Stimulated activated memory B cell treated with anti-CD40 and anti-IgM and Interleukin-4, amounts not matched to agents 10 μg/mL and 1 μg/mL and 100 μg/mL, for 72 hours (primary cell): Measurements from ENCODE around the gene TFAM.

Experiments used
- ATAC-seq: fragments of 150-1000 bp; cut with Tn5 transposase; 2 replicates; pipeline ENCODE4 v1.10.0; 2021
- H3K27ac Mint-ChIP-seq: one replicate; pipeline ENCODE4 v1.8.0; 2022; ENCODE audit warnings: mild to moderate bottlenecking, mixed read lengths
- H3K27me3 Mint-ChIP-seq: one replicate; pipeline ENCODE4 v1.8.0; 2022; ENCODE audit warnings: mixed read lengths
- H3K36me3 Mint-ChIP-seq: one replicate; pipeline ENCODE4 v1.8.0; 2022; ENCODE audit warnings: mixed read lengths
- H3K4me1 Mint-ChIP-seq: one replicate; pipeline ENCODE4 v1.8.0; 2022; ENCODE audit warnings: mixed read lengths
- H3K4me3 Mint-ChIP-seq: one replicate; pipeline ENCODE4 v1.8.0; 2022; ENCODE audit warnings: mild to moderate bottlenecking, moderate library complexity, mixed read lengths
- H3K9me3 Mint-ChIP-seq: one replicate; pipeline ENCODE4 v1.8.0; 2022; ENCODE audit warnings: mixed read lengths

The TFAM gene

GRCh38 chr10:58360412-58361004 lies 24.7 kb upstream of the TFAM start:
- no peaks in the 10 kb centered on the region for H3K9me3 Mint-ChIP-seq
- no peaks in the 10 kb centered on the region for H3K27me3 Mint-ChIP-seq
- peaks cover 20% of the 10 kb centered on the region for H3K36me3 Mint-ChIP-seq
- H3K4me3 Mint-ChIP-seq = no peak overlapping the region
- peaks cover 30% of the 10 kb centered on the region for H3K4me1 Mint-ChIP-seq
- no peak overlapping the region for H3K27ac Mint-ChIP-seq
- ATAC-seq = no peak

DNA sequence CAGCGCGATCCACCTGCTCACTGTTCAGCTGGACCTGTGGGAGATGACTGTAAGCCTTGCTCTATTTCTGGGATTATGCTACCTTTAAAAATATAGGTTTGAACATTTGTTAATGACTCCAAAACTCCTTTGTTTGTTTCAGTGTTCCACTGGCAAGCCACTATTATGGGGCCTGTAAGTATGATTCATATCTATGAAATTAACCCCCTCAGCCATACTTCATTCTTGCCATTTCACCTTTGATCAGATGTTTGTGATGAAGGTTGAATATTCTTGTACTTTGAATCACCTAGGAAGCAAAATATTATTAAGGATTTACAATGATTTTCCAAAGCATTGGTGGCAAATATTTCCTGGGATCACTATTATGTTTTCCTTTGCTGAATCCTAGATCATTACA lies 23.9 kb upstream of the TFAM start:
- H3K27me3 Mint-ChIP-seq = no peaks in the 10 kb centered on the region
- H3K4me3 Mint-ChIP-seq = no peak overlapping the region
- peaks cover 26% of the 10 kb centered on the region for H3K4me1 Mint-ChIP-seq
- no peak overlapping the region for H3K27ac Mint-ChIP-seq
- ATAC-seq = no peak
- H3K9me3 Mint-ChIP-seq = no peaks in the 10 kb centered on the region
- peaks cover 20% of the 10 kb centered on the region for H3K36me3 Mint-ChIP-seq

DNA sequence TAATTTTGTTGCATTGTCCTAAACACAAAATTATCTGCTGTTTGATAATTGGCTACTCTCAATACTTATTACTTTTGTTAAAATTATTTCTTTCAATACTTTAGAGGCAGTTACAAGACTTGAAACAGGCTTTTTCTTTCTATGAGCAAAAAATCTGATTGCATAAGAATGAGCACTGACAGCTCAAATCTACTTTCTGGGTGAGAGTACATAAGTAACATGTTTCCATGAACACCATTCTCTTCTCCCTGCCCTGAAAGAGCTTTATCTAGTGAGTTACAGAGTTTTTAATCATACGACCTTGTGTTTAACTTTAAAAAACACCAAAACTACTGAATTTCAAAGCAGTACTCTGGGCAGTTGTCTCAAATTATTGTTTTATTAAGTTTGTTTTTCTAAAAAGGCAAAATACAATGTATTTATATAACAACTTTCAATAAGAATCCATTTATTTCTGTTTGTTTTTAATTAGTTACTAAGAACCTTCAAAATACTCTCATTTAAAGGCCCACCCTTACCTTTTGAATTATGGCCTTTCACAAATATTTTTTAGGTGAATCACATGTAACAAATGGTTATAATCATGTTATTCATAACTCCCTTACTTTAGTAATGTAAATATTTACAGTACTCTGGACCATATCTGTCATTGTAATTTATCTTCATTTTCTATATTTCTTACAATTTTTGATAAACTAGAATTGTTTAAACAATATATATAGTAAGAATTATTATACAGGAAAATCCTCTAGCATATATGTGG lies 23.0 kb upstream of the TFAM start:
- Mint-ChIP-seq H3K36me3 (peaks cover 20% of the 10 kb centered on the region), H3K27ac (no peak overlapping the region), H3K9me3 (no peaks in the 10 kb centered on the region), H3K27me3 (no peaks in the 10 kb centered on the region), H3K4me1 (peaks cover 19% of the 10 kb centered on the region), H3K4me3 (no peak overlapping the region)
- no peak for ATAC-seq

DNA sequence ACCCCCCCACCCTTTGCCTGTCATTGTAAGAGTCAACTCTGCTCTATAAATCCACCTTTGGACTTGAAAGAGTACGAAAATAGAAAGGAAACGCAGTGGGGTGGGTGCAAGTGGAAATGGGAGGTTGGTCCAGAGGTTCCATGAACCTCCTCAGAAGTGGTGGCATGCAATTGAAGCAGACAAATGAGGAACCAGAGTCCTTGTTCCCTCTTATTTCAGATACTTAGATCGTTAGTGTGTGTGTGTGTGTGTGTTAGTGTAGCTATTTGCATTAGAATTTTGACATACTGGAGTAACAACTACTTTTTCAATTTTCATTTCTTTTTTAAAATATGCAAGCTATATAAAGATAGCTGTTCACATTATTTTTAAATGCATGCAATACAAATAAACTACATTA lies 18.1 kb upstream of the TFAM start:
- no peaks in the 10 kb centered on the region for H3K4me1 Mint-ChIP-seq
- H3K9me3 Mint-ChIP-seq = no peaks in the 10 kb centered on the region
- no peak for ATAC-seq
- H3K27ac Mint-ChIP-seq = no peak overlapping the region
- H3K4me3 Mint-ChIP-seq = no peak overlapping the region
- H3K27me3 Mint-ChIP-seq = no peaks in the 10 kb centered on the region
- peaks cover 15% of the 10 kb centered on the region for H3K36me3 Mint-ChIP-seq

GRCh38 chr10:58371473-58371872 lies 13.7 kb upstream of the TFAM start:
- H3K27me3 Mint-ChIP-seq = no peaks in the 10 kb centered on the region
- no peak overlapping the region for H3K27ac Mint-ChIP-seq
- no peaks in the 10 kb centered on the region for H3K4me1 Mint-ChIP-seq
- no peak overlapping the region for H3K4me3 Mint-ChIP-seq
- no peaks in the 10 kb centered on the region for H3K9me3 Mint-ChIP-seq
- no peak for ATAC-seq
- no peaks in the 10 kb centered on the region for H3K36me3 Mint-ChIP-seq

GRCh38 chr10:58372607-58373441 lies 12.4 kb upstream of the TFAM start:
- Mint-ChIP-seq H3K36me3 (no peaks in the 10 kb centered on the region), H3K4me1 (no peaks in the 10 kb centered on the region), H3K27ac (peak overlapping the region; percentile 10), H3K4me3 (no peak overlapping the region), H3K27me3 (no peaks in the 10 kb centered on the region), H3K9me3 (no peaks in the 10 kb centered on the region)
- peak; percentile 73 for ATAC-seq

DNA sequence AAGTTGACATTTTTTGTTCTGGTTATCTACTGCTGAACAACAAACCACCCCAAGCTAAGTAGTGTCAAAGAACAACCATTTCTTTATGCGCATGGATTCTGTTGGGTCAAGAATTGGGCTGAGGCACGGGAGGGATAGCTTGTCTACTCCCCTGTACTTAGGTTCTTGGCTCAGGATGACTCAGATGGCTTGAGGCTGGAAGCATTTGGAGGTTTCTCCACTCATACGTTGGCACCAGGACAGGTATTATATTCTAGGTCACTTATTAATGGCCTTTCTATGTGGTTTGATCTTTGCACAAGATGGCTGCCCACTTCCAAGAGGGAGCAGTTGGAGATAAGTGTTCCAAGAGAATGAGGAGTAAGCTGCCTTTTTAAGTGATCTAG lies 11.8 kb upstream of the TFAM start:
- Mint-ChIP-seq H3K27me3 (no peaks in the 10 kb centered on the region), H3K4me3 (no peak overlapping the region), H3K27ac (no peak overlapping the region), H3K4me1 (no peaks in the 10 kb centered on the region), H3K9me3 (no peaks in the 10 kb centered on the region), H3K36me3 (no peaks in the 10 kb centered on the region)
- no peak for ATAC-seq

DNA sequence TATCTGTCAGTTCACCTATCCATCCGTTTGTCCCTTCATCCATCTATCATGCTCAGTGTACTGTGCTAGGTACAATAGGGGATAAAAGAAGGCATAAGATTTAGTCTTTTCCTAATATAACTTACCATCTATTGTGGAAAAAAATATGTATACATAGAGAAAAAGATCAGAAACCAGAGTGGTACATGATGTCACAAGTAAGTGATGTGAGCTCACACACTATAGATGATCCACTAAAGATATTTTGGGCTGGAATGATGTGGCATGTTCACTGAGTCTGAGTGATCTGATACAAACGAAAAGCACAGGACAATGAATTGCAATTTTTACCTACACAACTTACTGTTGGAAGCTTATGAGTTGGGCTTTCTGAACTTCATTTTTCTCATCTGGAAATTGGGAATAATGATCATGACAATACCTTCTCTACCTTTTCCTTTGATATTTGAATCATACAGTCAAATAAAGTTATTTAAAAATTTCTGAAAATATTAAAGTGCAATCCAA lies 2.7 kb upstream of the TFAM start:
- H3K4me3 Mint-ChIP-seq = no peak overlapping the region
- peaks cover 7% of the 10 kb centered on the region for H3K36me3 Mint-ChIP-seq
- H3K4me1 Mint-ChIP-seq = peaks cover 36% of the 10 kb centered on the region
- H3K9me3 Mint-ChIP-seq = no peaks in the 10 kb centered on the region
- H3K27ac Mint-ChIP-seq = peak overlapping the region; percentile 94
- ATAC-seq = no peak
- H3K27me3 Mint-ChIP-seq = no peaks in the 10 kb centered on the region

DNA sequence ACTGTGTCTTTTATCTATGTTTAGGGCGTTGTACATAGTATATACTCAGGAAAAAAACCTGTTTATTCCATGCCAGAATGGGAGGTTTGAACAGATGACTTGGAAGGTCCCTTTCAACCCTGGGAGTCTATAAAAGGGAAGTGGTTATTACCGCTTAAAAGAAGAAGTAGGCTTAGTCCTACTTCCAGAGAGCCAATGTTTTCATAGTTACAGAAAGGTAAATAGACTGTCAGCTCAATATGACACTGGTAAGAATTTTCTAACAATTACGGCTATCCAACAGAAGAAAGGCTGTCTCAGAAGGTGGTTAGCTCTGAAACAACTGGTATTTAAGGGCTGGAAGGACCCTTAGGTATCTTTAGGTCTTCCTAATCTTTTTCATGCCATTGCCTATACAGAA lies 1.1 kb upstream of the TFAM start:
- Mint-ChIP-seq H3K27ac (peak overlapping the region; percentile 94), H3K4me3 (peak overlapping the region; percentile 100), H3K36me3 (peaks cover 13% of the 10 kb centered on the region), H3K9me3 (no peaks in the 10 kb centered on the region), H3K27me3 (no peaks in the 10 kb centered on the region), H3K4me1 (peaks cover 37% of the 10 kb centered on the region)
- ATAC-seq = peak; percentile 81

DNA sequence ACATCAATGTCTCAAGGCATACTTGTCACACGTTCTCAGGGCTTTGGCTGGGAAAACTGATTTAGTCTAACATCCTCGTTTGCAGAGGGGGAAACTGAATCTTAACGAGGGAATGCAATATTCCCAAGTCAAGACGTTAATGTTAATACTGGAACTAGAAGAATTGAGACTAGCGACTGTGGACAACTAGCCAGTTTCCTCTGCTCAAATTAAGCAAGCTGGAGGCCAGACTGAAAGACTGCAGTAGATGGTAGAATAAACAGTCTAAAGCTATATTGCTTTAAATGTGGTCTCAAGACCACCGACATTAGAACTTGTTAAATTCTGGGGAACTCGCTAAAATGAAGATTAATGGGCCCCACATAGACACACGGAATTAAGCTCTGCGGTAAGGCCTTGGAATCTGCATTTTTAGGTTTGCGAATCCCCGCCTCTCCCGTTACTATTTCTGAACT lies 639 bp upstream of the TFAM start:
- Mint-ChIP-seq H3K36me3 (peaks cover 17% of the 10 kb centered on the region), H3K27ac (peak overlapping the region; percentile 94), H3K9me3 (no peaks in the 10 kb centered on the region), H3K27me3 (no peaks in the 10 kb centered on the region), H3K4me1 (peaks cover 39% of the 10 kb centered on the region), H3K4me3 (peak overlapping the region; percentile 100)
- ATAC-seq = peak; percentile 16

- H3K36me3 Mint-ChIP-seq = peaks cover 25% of the 10 kb centered on the region
Observed at GRCh38 chr10:58385784-58386112, 538 bp downstream of the TFAM start.

DNA sequence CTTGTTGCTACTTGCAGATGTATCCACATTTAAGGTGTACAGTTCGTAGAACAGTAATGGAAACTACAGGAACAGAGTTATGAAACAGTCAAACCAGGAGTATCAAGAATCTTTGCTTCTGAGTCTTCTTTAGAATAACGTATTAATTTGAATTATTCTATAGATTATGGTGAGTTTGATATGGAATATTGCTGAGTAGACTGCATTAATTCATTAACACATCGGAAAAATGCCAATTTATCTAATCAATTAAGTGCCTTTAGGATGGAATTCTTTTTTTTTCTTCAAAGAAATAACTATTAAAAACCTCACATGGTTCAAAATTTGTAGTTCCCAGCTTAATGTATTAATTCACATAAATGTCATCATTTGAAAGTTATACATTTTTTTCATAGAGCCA lies 3.8 kb downstream of the TFAM start:
- Mint-ChIP-seq H3K36me3 (peaks cover 43% of the 10 kb centered on the region), H3K27me3 (no peaks in the 10 kb centered on the region), H3K4me3 (no peak overlapping the region), H3K4me1 (peaks cover 42% of the 10 kb centered on the region), H3K9me3 (no peaks in the 10 kb centered on the region), H3K27ac (no peak overlapping the region)
- no peak for ATAC-seq

More at GRCh38 chr10:58385784-58386112, 538 bp downstream of the TFAM start:
- no peaks in the 10 kb centered on the region for H3K9me3 Mint-ChIP-seq
- no peak for ATAC-seq
- peak overlapping the region; percentile 100 for H3K4me3 Mint-ChIP-seq
- no peaks in the 10 kb centered on the region for H3K27me3 Mint-ChIP-seq
- peaks cover 45% of the 10 kb centered on the region for H3K4me1 Mint-ChIP-seq
- peak overlapping the region; percentile 94 for H3K27ac Mint-ChIP-seq

GRCh38 chr10:58393317-58393716 lies 8.1 kb downstream of the TFAM start:
- no peak for ATAC-seq
- Mint-ChIP-seq H3K4me3 (no peak overlapping the region), H3K27me3 (no peaks in the 10 kb centered on the region), H3K27ac (no peak overlapping the region), H3K4me1 (peaks cover 16% of the 10 kb centered on the region), H3K9me3 (no peaks in the 10 kb centered on the region), H3K36me3 (peaks cover 65% of the 10 kb centered on the region)

DNA sequence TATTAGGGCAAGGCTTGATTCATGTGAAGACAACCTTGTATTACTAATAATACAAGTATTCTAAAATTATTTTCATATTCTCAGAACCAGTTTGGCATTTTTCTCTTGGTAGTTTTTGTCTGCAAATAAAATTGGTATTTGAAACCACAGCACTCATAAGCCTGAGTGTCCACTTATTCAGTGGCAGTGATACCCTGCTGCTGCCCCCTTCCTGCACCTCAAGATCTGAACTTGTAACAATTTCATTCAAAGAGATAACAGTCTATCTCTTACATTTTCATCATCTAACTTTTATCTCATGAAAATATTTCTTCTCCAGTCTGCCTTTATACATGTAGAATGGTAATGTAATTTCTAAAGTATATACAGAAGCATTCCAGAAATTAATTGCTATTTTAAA lies 9.3 kb downstream of the TFAM start:
- ATAC-seq = no peak

GRCh38 chr10:58396057-58396456 lies 10.8 kb downstream of the TFAM start:
- Mint-ChIP-seq H3K27ac (no peak overlapping the region), H3K27me3 (no peaks in the 10 kb centered on the region), H3K36me3 (peaks cover 65% of the 10 kb centered on the region), H3K4me3 (no peak overlapping the region), H3K9me3 (no peaks in the 10 kb centered on the region), H3K4me1 (peaks cover 8% of the 10 kb centered on the region)
- ATAC-seq = no peak

More for the DNA sequence above, 9.3 kb downstream of the TFAM start:
- no peak overlapping the region for H3K27ac Mint-ChIP-seq
- peaks cover 15% of the 10 kb centered on the region for H3K4me1 Mint-ChIP-seq
- H3K9me3 Mint-ChIP-seq = no peaks in the 10 kb centered on the region
- H3K27me3 Mint-ChIP-seq = no peaks in the 10 kb centered on the region
- no peak overlapping the region for H3K4me3 Mint-ChIP-seq
- H3K36me3 Mint-ChIP-seq = peaks cover 66% of the 10 kb centered on the region
